WERI-Rb-1 (cell line): Measurements from ENCODE around the gene KCNH2.

Experiments used
- DNase-seq: peaks from one replicate; pipeline ENCODE4 v3.0.0-alpha.2; 2020
- H3K27ac ChIP-seq: fragments of 250-450 bp; sonication (Bioruptor Pico); 2 replicates; pipeline ENCODE4 v1.5.1; 2020; ENCODE audit warnings: mild to moderate bottlenecking, moderate library complexity
- H3K27me3 ChIP-seq: fragments of 250-450 bp; sonication (Bioruptor Pico); 2 replicates; pipeline ENCODE4 v1.5.1; 2021; ENCODE audit warnings: mild to moderate bottlenecking, low read depth, moderate library complexity; ENCODE audit not compliant: insufficient read depth, severe bottlenecking
- H3K36me3 ChIP-seq: fragments of 250-450 bp; sonication (Bioruptor Pico); 2 replicates; pipeline ENCODE4 v1.5.1; 2020; ENCODE audit warnings: mild to moderate bottlenecking, moderate library complexity
- H3K4me3 ChIP-seq: 2 replicates; pipeline ENCODE4 v1.5.1; 2011; ENCODE audit warnings: low read depth, mild to moderate bottlenecking, control low read depth, low read length
- H3K9me3 ChIP-seq: fragments of 250-450 bp; sonication (Bioruptor Pico); 2 replicates; pipeline ENCODE4 v1.5.1; 2021; ENCODE audit warnings: mild to moderate bottlenecking, moderate library complexity; ENCODE audit not compliant: severe bottlenecking
- CTCF ChIP-seq: IDR thresholded peaks from 2 replicates; pipeline ENCODE4 v1.5.1; 2011; ENCODE audit warnings: low read depth, mild to moderate bottlenecking, control low read depth, inconsistent platforms, low read length

The KCNH2 gene

GRCh38 chr7:150968734-150969372 is 9.3 kb downstream of the KCNH2 start:
- no peaks in the 10 kb centered on the region for H3K9me3 ChIP-seq
- H3K4me3 ChIP-seq = no peak overlapping the region
- no peaks in the 10 kb centered on the region for H3K27me3 ChIP-seq
- DNase-seq = no peak
- H3K27ac ChIP-seq = no peak overlapping the region
- H3K36me3 ChIP-seq = peaks cover 30% of the 10 kb centered on the region
- TF ChIP-seq CTCF = no peak

GRCh38 chr7:150968056-150968733 is 9.9 kb downstream of the KCNH2 start:
- DNase-seq = no peak
- Histone ChIP-seq H3K9me3 (no peaks in the 10 kb centered on the region), H3K27me3 (no peaks in the 10 kb centered on the region), H3K36me3 (peaks cover 28% of the 10 kb centered on the region), H3K27ac (no peak overlapping the region), H3K4me3 (no peak overlapping the region)
- TF ChIP-seq CTCF = no peak

GRCh38 chr7:150967349-150967748 is 10.8 kb downstream of the KCNH2 start:
- Histone ChIP-seq H3K27ac (no peak overlapping the region), H3K9me3 (no peaks in the 10 kb centered on the region), H3K4me3 (no peak overlapping the region), H3K27me3 (no peaks in the 10 kb centered on the region), H3K36me3 (peaks cover 19% of the 10 kb centered on the region)
- TF ChIP-seq CTCF = no peak
- no peak for DNase-seq

GRCh38 chr7:150966002-150966401 is 12.1 kb downstream of the KCNH2 start:
- H3K36me3 ChIP-seq = peaks cover 15% of the 10 kb centered on the region
- H3K4me3 ChIP-seq = no peak overlapping the region
- no peaks in the 10 kb centered on the region for H3K27me3 ChIP-seq
- peak; percentile 82 for DNase-seq
- TF ChIP-seq CTCF = peak; percentile 92
- H3K9me3 ChIP-seq = no peaks in the 10 kb centered on the region
- peak overlapping the region; percentile 36; the same call in 1 of the 2 replicates for H3K27ac ChIP-seq

- no peak for DNase-seq
- H3K27me3 ChIP-seq = no peaks in the 10 kb centered on the region
- H3K4me3 ChIP-seq = no peak overlapping the region
- peak overlapping the region; percentile 71 for H3K27ac ChIP-seq
- peaks cover 15% of the 10 kb centered on the region for H3K36me3 ChIP-seq
- no peak for TF ChIP-seq CTCF
- no peaks in the 10 kb centered on the region for H3K9me3 ChIP-seq
These were observed 12.8 kb downstream of the KCNH2 start for GRCh38 chr7:150965273-150965830.
